Measurements from ENCODE around the gene JUN. TPM values are rescaled to one million over a fixed set of nuclear protein-coding genes. Genes with fewer than 3 reads are reported as not detected.

The JUN gene
- total and polyA plus RNA-seq, 2 of the 13 experiments (the other 11 are each of a cell fraction or from before 2014, with no cell fraction given), result 18.2 to 22.3 TPM

- TF ChIP-seq ZSCAN25 (CRISPR knock-in tag; IDR thresholded peaks at IDR 0.05) (peak; percentile 54; the same call in 1 of the 2 replicates), RAD21 (CRISPR knock-in tag; IDR thresholded peaks at IDR 0.05) (peak; percentile 67), ZNF709 (CRISPR knock-in tag; IDR thresholded peaks at IDR 0.05) (no peak), PHF20 (CRISPR knock-in tag; IDR thresholded peaks at IDR 0.05) (no peak), LRRFIP1 (CRISPR knock-in tag; conservative IDR thresholded peaks at IDR 0.05) (no peak), ESRRA (CRISPR knock-in tag; IDR thresholded peaks at IDR 0.05; ENCODE audit: low read depth) (no peak), BRD4 (CRISPR knock-in tag; IDR thresholded peaks at IDR 0.05) (no peak), STAG1 (CRISPR knock-in tag; IDR thresholded peaks at IDR 0.05) (peak; percentile 73), HNRNPL (IDR thresholded peaks at IDR 0.05; ENCODE audit: low read depth, low read length) (0 out of 2 replicates have a peak, but pooled peaks have one; percentile 16), ZNF512 (CRISPR knock-in tag; IDR thresholded peaks at IDR 0.05) (no peak), AGO1 (IDR thresholded peaks at IDR 0.05; ENCODE audit: low read depth, low read length, poor library complexity, severe bottlenecking) (peak; percentile 12), ZNF367 (CRISPR knock-in tag; IDR thresholded peaks at IDR 0.05; ENCODE audit: borderline replicate concordance) (no peak), ZNF777 (CRISPR knock-in tag; IDR thresholded peaks at IDR 0.05) (peak; percentile 81), SAP130 (CRISPR knock-in tag; IDR thresholded peaks at IDR 0.05; ENCODE audit: low read depth) (peak; percentile 68), ZNF225 (CRISPR knock-in tag; IDR thresholded peaks at IDR 0.05) (no peak)
- TF ChIP-seq, protein P1, sequence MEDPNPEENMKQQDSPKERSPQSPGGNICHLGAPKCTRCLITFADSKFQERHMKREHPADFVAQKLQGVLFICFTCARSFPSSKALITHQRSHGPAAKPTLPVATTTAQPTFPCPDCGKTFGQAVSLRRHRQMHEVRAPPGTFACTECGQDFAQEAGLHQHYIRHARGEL (CRISPR knock-in tag; IDR thresholded peaks at IDR 0.05), result 0 out of 2 replicates have a peak, but pooled peaks have one; percentile 40
- TF ChIP-seq, protein P2, sequence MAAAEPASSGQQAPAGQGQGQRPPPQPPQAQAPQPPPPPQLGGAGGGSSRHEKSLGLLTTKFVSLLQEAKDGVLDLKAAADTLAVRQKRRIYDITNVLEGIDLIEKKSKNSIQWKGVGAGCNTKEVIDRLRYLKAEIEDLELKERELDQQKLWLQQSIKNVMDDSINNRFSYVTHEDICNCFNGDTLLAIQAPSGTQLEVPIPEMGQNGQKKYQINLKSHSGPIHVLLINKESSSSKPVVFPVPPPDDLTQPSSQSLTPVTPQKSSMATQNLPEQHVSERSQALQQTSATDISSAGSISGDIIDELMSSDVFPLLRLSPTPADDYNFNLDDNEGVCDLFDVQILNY (CRISPR knock-in tag; conservative IDR thresholded peaks at IDR 0.05), result no peak
- TF ChIP-seq, protein P3, sequence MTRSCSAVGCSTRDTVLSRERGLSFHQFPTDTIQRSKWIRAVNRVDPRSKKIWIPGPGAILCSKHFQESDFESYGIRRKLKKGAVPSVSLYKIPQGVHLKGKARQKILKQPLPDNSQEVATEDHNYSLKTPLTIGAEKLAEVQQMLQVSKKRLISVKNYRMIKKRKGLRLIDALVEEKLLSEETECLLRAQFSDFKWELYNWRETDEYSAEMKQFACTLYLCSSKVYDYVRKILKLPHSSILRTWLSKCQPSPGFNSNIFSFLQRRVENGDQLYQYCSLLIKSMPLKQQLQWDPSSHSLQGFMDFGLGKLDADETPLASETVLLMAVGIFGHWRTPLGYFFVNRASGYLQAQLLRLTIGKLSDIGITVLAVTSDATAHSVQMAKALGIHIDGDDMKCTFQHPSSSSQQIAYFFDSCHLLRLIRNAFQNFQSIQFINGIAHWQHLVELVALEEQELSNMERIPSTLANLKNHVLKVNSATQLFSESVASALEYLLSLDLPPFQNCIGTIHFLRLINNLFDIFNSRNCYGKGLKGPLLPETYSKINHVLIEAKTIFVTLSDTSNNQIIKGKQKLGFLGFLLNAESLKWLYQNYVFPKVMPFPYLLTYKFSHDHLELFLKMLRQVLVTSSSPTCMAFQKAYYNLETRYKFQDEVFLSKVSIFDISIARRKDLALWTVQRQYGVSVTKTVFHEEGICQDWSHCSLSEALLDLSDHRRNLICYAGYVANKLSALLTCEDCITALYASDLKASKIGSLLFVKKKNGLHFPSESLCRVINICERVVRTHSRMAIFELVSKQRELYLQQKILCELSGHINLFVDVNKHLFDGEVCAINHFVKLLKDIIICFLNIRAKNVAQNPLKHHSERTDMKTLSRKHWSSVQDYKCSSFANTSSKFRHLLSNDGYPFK (CRISPR knock-in tag; IDR thresholded peaks at IDR 0.05; ENCODE audit: borderline replicate concordance), result no peak
Observed at GRCh38 chr1:58782178-58783089, 1.4 kb downstream of the JUN start (continued).

Data from HepG2 (cell line).